Left hindlimb (tissue), 1 donor: Measurements from ENCODE around the gene AQR.
"Not testable (repeated sequence)": the region's sequence is repeated elsewhere in the genome, so short reads cannot be mapped to it uniquely, and the experiment has no call there.

Source experiments
- DNase-seq: peaks from one replicate; pipeline ENCODE4 v3.0.0-alpha.2; 2018

Gene AQR

GRCh38 chr15:34951993-34952392, 17.5 kb downstream of the AQR start:
- DNase-seq: no peak

- no peak for DNase-seq
Measured at GRCh38 chr15:34944936-34945335, 24.6 kb downstream of the AQR start.

GRCh38 chr15:34943711-34944110, 25.8 kb downstream of the AQR start:
- DNase-seq: no peak

GRCh38 chr15:34943264-34943663, 26.3 kb downstream of the AQR start:
- not testable (repeated sequence) for DNase-seq

- no peak for DNase-seq
Measured at GRCh38 chr15:34942363-34942762, 27.2 kb downstream of the AQR start.

GRCh38 chr15:34941831-34942230, 27.7 kb downstream of the AQR start:
- no peak for DNase-seq

GRCh38 chr15:34941185-34941698, 28.3 kb downstream of the AQR start:
- no peak for DNase-seq

- DNase-seq: no peak
Measured at GRCh38 chr15:34933432-34933975, 36.0 kb downstream of the AQR start.

GRCh38 chr15:34928349-34928748, 41.2 kb downstream of the AQR start:
- not testable (repeated sequence) for DNase-seq

GRCh38 chr15:34927726-34928125, 41.8 kb downstream of the AQR start:
- no peak for DNase-seq

- no peak for DNase-seq
Measured at GRCh38 chr15:34914317-34914716, 55.2 kb downstream of the AQR start.

GRCh38 chr15:34905047-34905446, 64.5 kb downstream of the AQR start:
- no peak for DNase-seq

- no peak for DNase-seq
Measured at GRCh38 chr15:34904527-34904926, 65.0 kb downstream of the AQR start.

- no peak for DNase-seq
Measured at GRCh38 chr15:34900748-34901147, 68.8 kb downstream of the AQR start.

- no peak for DNase-seq
Measured at GRCh38 chr15:34896183-34896582, 73.4 kb downstream of the AQR start.

- no peak for DNase-seq
Measured at GRCh38 chr15:34893967-34894366, 75.6 kb downstream of the AQR start.

- no peak for DNase-seq
Measured at GRCh38 chr15:34892963-34893591, 76.5 kb downstream of the AQR start.

GRCh38 chr15:34890424-34890823, 79.1 kb downstream of the AQR start:
- no peak for DNase-seq

- no peak for DNase-seq
Measured at GRCh38 chr15:34889476-34889875, 80.1 kb downstream of the AQR start.

GRCh38 chr15:34886134-34886533, 83.4 kb downstream of the AQR start:
- DNase-seq: no peak

- no peak for DNase-seq
Measured at GRCh38 chr15:34883633-34884032, 85.9 kb downstream of the AQR start.

- no peak for DNase-seq
Measured at GRCh38 chr15:34883042-34883441, 86.5 kb downstream of the AQR start.

GRCh38 chr15:34879107-34879506, 90.4 kb downstream of the AQR start:
- no peak for DNase-seq

GRCh38 chr15:34876640-34877039, 92.9 kb downstream of the AQR start:
- no peak for DNase-seq

- DNase-seq: no peak
Measured at GRCh38 chr15:34869110-34869509, 100.4 kb downstream of the AQR start.
